ENCODE measurements around the gene LRP1B.

LRP1B gene

DNA sequence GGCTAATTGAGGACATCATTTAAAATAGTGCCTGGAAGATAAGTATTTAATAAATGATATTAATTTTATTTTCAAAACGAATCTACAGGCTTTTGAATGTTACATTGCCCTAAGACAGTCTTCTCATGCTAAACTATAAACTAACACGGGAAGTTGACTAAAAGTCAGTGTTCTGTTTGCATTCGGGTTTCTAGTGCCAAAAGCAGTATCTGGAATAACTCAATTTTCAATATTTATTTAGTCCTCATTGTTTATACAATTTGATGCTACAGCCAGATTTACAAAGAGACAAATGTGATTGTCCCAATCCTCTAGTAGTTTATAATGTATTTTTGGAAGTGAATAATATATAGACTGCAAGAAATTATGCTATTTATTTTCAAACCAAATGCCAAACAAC, 429.2 kb downstream of the LRP1B start:
- no peak for DNase-seq (ENCODE audit: extremely low spot score)
- TF ChIP-seq CTCF (IDR thresholded peaks at IDR 0.05; ENCODE audit: control extremely low read depth, extremely low read depth, low read depth, missing control alignments) = no peak
- POLR2A ChIA-PET = no interaction called here
- CTCF ChIA-PET = interaction anchor here (1.5 kb wide), 1 partner anchor 10 kb away, joined by 4 read pairs; no protein-coding TSS in a partner anchor

DNA sequence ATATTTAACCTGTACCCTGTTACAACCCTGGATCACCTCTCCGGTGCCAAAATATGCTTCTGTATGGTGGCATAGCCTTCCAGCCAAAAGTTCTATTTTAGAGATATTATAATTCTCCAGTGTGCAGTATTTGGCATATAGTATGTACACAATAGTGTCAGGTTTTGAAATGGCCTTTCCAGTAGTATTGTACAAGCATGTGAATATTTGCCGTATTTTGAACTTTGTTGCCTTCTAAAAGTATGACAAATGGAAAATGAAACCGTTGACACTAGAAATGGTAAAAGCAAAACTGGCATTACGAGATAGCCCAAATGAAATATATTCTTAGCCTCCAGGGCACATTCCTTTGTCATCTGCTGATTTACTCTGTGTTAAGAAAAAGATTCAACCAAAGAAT, 431.2 kb downstream of the LRP1B start:
- TF ChIP-seq CTCF (IDR thresholded peaks at IDR 0.05; ENCODE audit: control extremely low read depth, extremely low read depth, low read depth, missing control alignments) = no peak
- DNase-seq (ENCODE audit: extremely low spot score) = no peak
- CTCF ChIA-PET = interaction anchor here (1.2 kb wide), 1 partner anchor 18 kb away, joined by 3 read pairs; no protein-coding TSS in a partner anchor
- POLR2A ChIA-PET = no interaction called here

- TF ChIP-seq CTCF (IDR thresholded peaks at IDR 0.05; ENCODE audit: control extremely low read depth, extremely low read depth, low read depth, missing control alignments) = no peak
- CTCF ChIA-PET = interaction anchor here (1.4 kb wide), 1 partner anchor 9 kb away, joined by 3 read pairs; no protein-coding TSS in a partner anchor
- POLR2A ChIA-PET = no interaction called here
- no peak for DNase-seq (ENCODE audit: extremely low spot score)
Observed at GRCh38 chr2:141698500-141698899, 432.3 kb downstream of the LRP1B start.

DNA sequence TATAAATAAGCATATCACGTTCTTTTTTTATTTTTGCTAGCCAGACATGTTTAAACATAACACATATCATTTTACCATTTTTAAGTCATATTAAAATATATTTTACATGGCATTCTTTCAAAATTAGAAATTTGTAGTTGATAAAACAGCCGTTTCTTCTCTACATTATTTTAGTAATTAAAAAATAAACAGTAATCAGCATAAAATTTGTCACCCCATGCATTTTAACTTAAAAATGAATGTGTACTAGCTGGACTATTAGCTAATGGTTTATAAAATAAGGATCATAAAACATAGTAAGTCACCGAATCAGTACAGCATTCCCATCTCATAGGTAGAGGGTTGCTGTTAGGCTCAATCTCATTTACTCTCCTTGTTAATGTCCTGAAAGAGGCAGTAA, 433.8 kb downstream of the LRP1B start:
- ChIA-PET CTCF (no interaction called here), POLR2A (no interaction called here)
- TF ChIP-seq CTCF (IDR thresholded peaks at IDR 0.05; ENCODE audit: control extremely low read depth, extremely low read depth, low read depth, missing control alignments) = no peak
- DNase-seq (ENCODE audit: extremely low spot score) = no peak

GRCh38 chr2:141694180-141694579, 436.6 kb downstream of the LRP1B start:
- ChIA-PET CTCF (no interaction called here), POLR2A (no interaction called here)
- DNase-seq (ENCODE audit: extremely low spot score) = no peak
- TF ChIP-seq CTCF (IDR thresholded peaks at IDR 0.05; ENCODE audit: control extremely low read depth, extremely low read depth, low read depth, missing control alignments) = no peak

DNA sequence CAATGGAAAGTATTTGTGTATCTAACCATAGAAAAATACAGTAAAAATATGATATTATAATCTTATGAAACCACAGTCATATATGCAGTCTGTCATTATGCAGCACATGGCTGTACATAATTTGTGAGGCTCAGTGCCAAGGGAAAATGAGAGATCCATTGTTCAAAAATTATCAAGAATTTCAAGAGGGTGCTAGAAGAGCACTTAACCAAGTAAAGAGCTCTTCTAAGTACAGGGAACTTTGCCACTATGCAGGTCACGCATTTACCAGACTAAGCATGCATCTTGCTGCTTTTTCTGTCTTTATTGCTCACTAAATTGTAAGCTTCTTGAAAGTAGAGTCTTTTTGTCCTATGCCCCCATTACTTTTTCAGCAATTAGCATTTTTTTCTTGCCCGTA, 438.0 kb downstream of the LRP1B start:
- ChIA-PET CTCF (no interaction called here), POLR2A (no interaction called here)
- no peak for TF ChIP-seq CTCF (IDR thresholded peaks at IDR 0.05; ENCODE audit: control extremely low read depth, extremely low read depth, low read depth, missing control alignments)
- DNase-seq (ENCODE audit: extremely low spot score) = no peak

- no peak for DNase-seq (ENCODE audit: extremely low spot score)
- CTCF ChIA-PET = interaction anchor here (1.0 kb wide), 1 partner anchor 15 kb away, joined by 3 read pairs; no protein-coding TSS in a partner anchor
- POLR2A ChIA-PET = no interaction called here
- no peak for TF ChIP-seq CTCF (IDR thresholded peaks at IDR 0.05; ENCODE audit: control extremely low read depth, extremely low read depth, low read depth, missing control alignments)
Observed at GRCh38 chr2:141676139-141676538, 454.7 kb downstream of the LRP1B start.

All from GM10248 (cell line).